ENCODE results near the gene DUSP28. TPM values are rescaled to one million over a fixed set of nuclear protein-coding genes. Genes with fewer than 3 reads are reported as not detected.

Gene DUSP28
- total and polyA plus RNA-seq, 2 of the 13 experiments (the other 11 are each of a cell fraction or from before 2014, with no cell fraction given), result 5.2 to 8.6 TPM

DNA sequence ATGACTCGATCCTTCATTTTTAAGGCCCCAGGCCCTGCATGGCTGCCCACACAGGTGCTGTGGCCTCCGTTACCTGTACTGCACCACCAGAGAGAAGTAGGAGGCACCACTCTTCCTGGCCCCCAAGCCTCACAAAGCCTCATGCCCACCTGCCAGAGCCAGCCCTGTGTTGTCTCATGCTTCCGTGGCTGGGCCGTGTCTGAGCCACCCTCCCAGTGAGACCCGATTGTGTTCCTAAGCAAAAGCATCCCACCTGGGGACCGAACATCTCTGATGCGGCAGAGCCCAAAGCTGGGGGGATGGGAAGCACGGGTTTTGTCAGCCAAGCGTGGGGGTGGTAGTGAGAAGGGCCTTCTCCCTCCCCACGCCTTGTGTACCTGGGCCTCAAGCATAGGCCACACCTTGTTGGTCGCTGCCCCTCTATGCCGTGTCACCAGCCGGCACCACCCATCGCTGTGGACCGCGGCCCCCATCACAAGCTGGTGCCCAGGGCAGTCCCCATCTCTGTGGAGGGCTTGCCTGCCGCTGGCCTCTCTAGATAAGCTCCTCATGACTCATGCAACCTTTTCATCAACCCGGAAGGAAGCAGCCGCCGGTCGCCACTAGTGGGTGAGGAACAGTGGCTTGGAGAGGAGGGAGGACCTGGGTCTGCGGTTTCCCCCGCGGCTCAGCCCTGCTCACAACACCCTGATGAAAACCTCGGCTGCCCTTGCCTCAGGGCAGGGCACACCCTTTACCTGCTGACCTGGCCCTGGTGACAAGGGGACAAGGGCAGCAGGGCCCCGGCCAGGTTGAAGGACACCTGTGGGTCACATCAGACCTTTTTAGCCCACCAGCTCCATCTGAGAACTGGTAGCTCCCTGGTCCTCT, 5.4 kb downstream of the DUSP28 start (continued):
- no peak for TF ChIP-seq RCOR2 (CRISPR knock-in tag; IDR thresholded peaks at IDR 0.05)
- TF ChIP-seq, protein P1, sequence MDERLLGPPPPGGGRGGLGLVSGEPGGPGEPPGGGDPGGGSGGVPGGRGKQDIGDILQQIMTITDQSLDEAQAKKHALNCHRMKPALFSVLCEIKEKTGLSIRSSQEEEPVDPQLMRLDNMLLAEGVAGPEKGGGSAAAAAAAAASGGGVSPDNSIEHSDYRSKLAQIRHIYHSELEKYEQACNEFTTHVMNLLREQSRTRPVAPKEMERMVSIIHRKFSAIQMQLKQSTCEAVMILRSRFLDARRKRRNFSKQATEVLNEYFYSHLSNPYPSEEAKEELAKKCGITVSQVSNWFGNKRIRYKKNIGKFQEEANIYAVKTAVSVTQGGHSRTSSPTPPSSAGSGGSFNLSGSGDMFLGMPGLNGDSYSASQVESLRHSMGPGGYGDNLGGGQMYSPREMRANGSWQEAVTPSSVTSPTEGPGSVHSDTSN (CRISPR knock-in tag; IDR thresholded peaks at IDR 0.05), result no peak
- TF ChIP-seq PHF8 (CRISPR knock-in tag; IDR thresholded peaks at IDR 0.05), result peak; percentile 79
- no peak for TF ChIP-seq ZFP36L2 (CRISPR knock-in tag; IDR thresholded peaks at IDR 0.05)
- TF ChIP-seq RFXAP (CRISPR knock-in tag; IDR thresholded peaks at IDR 0.05; ENCODE audit: borderline replicate concordance), result no peak
- TF ChIP-seq HNRNPUL1 (IDR thresholded peaks at IDR 0.05; ENCODE audit: low read depth, low read length), result no peak
- TF ChIP-seq GATAD2A (CRISPR knock-in tag; IDR thresholded peaks at IDR 0.05), result peak; percentile 73
- TF ChIP-seq NR2C2 (CRISPR knock-in tag; IDR thresholded peaks at IDR 0.05; ENCODE audit: borderline replicate concordance), result peak; percentile 83
- TF ChIP-seq NONO (IDR thresholded peaks at IDR 0.05), result no peak
- TF ChIP-seq NONO (CRISPR knock-in tag; conservative IDR thresholded peaks at IDR 0.05), result no peak
- TF ChIP-seq, protein P2, sequence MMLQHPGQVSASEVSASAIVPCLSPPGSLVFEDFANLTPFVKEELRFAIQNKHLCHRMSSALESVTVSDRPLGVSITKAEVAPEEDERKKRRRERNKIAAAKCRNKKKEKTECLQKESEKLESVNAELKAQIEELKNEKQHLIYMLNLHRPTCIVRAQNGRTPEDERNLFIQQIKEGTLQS (CRISPR knock-in tag; IDR thresholded peaks at IDR 0.05), result peak; percentile 92
- TF ChIP-seq ARNT2 (CRISPR knock-in tag; IDR thresholded peaks at IDR 0.05; ENCODE audit: low read depth), result no peak
- peak; percentile 61; the same call in 1 of the 3 replicates for TF ChIP-seq MXI1 (IDR thresholded peaks at IDR 0.05; ENCODE audit: borderline replicate concordance, low read depth, low read length)
- TF ChIP-seq RBFOX2 (IDR thresholded peaks at IDR 0.05; ENCODE audit: low read depth, low read length), result peak; percentile 74
- no peak for TF ChIP-seq ZSCAN12 (CRISPR knock-in tag; IDR thresholded peaks at IDR 0.05)
- TF ChIP-seq DR1 (CRISPR knock-in tag; IDR thresholded peaks at IDR 0.05), result no peak
- TF ChIP-seq RFX5 (IDR thresholded peaks at IDR 0.05; ENCODE audit: low read depth, low read length), result no peak
- 0 out of 2 replicates have a peak, but pooled peaks have one; percentile 20 for TF ChIP-seq TP53 (CRISPR knock-in tag; conservative IDR thresholded peaks at IDR 0.05)
- TF ChIP-seq MTF1 (CRISPR knock-in tag; IDR thresholded peaks at IDR 0.05), result no peak
- TF ChIP-seq ZNF746 (CRISPR knock-in tag; IDR thresholded peaks at IDR 0.05), result peak; percentile 72; the same call in 1 of the 2 replicates
- TF ChIP-seq ZNF264 (CRISPR knock-in tag; IDR thresholded peaks at IDR 0.05), result no peak
- TF ChIP-seq, protein P3, sequence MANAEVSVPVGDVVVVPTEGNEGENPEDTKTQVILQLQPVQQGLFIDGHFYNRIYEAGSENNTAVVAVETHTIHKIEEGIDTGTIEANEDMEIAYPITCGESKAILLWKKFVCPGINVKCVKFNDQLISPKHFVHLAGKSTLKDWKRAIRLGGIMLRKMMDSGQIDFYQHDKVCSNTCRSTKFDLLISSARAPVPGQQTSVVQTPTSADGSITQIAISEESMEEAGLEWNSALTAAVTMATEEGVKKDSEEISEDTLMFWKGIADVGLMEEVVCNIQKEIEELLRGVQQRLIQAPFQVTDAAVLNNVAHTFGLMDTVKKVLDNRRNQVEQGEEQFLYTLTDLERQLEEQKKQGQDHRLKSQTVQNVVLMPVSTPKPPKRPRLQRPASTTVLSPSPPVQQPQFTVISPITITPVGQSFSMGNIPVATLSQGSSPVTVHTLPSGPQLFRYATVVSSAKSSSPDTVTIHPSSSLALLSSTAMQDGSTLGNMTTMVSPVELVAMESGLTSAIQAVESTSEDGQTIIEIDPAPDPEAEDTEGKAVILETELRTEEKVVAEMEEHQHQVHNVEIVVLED (CRISPR knock-in tag; IDR thresholded peaks at IDR 0.05; ENCODE audit: borderline replicate concordance), result no peak; the same call in 1 of the 2 replicates
- TF ChIP-seq KLF9 (CRISPR knock-in tag; IDR thresholded peaks at IDR 0.05; ENCODE audit: low read depth), result no peak
- TF ChIP-seq ZFP36L1 (CRISPR knock-in tag; IDR thresholded peaks at IDR 0.05), result peak; percentile 69; the same call in 1 of the 2 replicates
- TF ChIP-seq ZNF143 (CRISPR knock-in tag; IDR thresholded peaks at IDR 0.05), result no peak
- TF ChIP-seq, protein P4, sequence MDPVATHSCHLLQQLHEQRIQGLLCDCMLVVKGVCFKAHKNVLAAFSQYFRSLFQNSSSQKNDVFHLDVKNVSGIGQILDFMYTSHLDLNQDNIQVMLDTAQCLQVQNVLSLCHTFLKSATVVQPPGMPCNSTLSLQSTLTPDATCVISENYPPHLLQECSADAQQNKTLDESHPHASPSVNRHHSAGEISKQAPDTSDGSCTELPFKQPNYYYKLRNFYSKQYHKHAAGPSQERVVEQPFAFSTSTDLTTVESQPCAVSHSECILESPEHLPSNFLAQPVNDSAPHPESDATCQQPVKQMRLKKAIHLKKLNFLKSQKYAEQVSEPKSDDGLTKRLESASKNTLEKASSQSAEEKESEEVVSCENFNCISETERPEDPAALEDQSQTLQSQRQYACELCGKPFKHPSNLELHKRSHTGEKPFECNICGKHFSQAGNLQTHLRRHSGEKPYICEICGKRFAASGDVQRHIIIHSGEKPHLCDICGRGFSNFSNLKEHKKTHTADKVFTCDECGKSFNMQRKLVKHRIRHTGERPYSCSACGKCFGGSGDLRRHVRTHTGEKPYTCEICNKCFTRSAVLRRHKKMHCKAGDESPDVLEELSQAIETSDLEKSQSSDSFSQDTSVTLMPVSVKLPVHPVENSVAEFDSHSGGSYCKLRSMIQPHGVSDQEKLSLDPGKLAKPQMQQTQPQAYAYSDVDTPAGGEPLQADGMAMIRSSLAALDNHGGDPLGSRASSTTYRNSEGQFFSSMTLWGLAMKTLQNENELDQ (CRISPR knock-in tag; IDR thresholded peaks at IDR 0.05; ENCODE audit: borderline replicate concordance), result no peak
- TF ChIP-seq NCOA1 (CRISPR knock-in tag; IDR thresholded peaks at IDR 0.05), result no peak; the same call in 1 of the 2 replicates
